Mammary epithelial cell (primary cell): Measurements from ENCODE around the gene TTC9B.

Experiments used
- CTCF ChIP-seq, 2 donors: IDR thresholded peaks in 1 of 2; conservative IDR thresholded peaks in 1 of 2; 2 replicates each; pipeline ENCODE4 v1.5.1; 2011 to 2012; ENCODE audit warnings: inconsistent platforms in 2 of 2, low read length in 2 of 2, mild to moderate bottlenecking in 2 of 2, control low read depth in 1 of 2, low read depth in 1 of 2; ENCODE audit not compliant: insufficient read depth in 1 of 2; ENCODE audit errors: extremely low read depth in 1 of 2
- EZH2 ChIP-seq: IDR thresholded peaks from 2 replicates; pipeline ENCODE4 v1.6.1; 2012; ENCODE audit warnings: low read length, inconsistent platforms, borderline replicate concordance

GRCh38 chr19:40204381-40204780 is 13.8 kb downstream of the TTC9B start:
- TF ChIP-seq CTCF (conservative IDR thresholded peaks at IDR 0.05 in 1 of 2, IDR thresholded peaks at IDR 0.05 in 1 of 2; ENCODE audit: extremely low read depth in 1 of 2, insufficient read depth in 1 of 2, low read depth in 1 of 2, low read length in 2 of 2) (no peak), EZH2 (no peak)
